CD4-positive, alpha-beta T cell treated with Interleukin-10 for 1 hour (primary cell): ENCODE measurements around the gene TEX264.
A peak's percentile ranks its signal among the peaks of the same experiment; 100 is the strongest.
"Not testable (repeated sequence)": the region's sequence is repeated elsewhere in the genome, so short reads cannot be mapped to it uniquely, and the experiment has no call there.

Source experiments
- DNase-seq: peaks from one replicate; pipeline ENCODE4 v3.0.0-alpha.2; 2020

Gene TEX264, protein sequence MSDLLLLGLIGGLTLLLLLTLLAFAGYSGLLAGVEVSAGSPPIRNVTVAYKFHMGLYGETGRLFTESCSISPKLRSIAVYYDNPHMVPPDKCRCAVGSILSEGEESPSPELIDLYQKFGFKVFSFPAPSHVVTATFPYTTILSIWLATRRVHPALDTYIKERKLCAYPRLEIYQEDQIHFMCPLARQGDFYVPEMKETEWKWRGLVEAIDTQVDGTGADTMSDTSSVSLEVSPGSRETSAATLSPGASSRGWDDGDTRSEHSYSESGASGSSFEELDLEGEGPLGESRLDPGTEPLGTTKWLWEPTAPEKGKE

GRCh38 chr3:51670823-51671733, at the start of gene TEX264:
TEX264 (plus strand) TSS chr3:51671252; CDS start chr3:51674305, 3,053 bp downstream.
- DNase-seq = peak; percentile 95

DNA sequence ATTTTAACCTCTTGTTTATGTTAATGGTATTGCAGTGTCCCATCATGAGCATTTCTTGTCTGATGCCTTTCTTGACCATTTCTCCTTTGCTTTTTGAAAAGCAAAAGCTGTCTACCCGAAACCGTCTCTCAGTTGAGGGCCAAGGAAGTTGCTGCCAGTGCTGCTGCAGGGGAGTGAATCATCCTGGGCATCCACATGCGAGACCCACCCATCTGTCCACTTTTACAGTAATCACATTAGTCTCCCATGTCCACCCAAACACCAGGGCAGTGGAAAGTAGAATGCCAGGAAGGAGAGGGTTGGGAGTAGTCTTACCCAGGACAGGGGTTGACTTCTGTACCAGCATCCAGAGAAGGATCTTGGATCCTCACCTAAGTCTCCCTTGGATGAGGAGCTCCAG, 48.6 kb upstream of the TEX264 start:
- no peak for DNase-seq

DNA sequence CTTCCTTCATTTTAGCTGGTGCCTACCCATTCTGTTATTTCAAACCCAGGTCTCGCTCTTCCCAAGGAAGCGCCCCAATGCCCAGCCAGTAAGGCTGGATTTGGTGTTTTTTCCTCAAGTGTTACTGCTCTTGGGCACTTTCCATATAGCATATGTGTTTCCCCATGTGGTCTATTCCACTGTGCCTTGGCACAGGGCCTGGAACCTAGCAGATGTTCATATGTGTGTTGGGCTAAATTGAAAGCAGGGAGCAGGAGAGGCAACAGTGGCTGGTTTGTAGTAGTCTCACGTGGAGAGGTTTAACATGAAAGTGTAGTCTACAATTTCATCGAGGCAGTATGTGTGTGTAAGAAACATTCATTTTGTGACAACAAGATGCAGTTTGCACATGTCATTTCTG, 48.2 kb upstream of the TEX264 start:
- no peak for DNase-seq

GRCh38 chr3:51630513-51630912, 40.5 kb upstream of the TEX264 start:
- no peak for DNase-seq

DNA sequence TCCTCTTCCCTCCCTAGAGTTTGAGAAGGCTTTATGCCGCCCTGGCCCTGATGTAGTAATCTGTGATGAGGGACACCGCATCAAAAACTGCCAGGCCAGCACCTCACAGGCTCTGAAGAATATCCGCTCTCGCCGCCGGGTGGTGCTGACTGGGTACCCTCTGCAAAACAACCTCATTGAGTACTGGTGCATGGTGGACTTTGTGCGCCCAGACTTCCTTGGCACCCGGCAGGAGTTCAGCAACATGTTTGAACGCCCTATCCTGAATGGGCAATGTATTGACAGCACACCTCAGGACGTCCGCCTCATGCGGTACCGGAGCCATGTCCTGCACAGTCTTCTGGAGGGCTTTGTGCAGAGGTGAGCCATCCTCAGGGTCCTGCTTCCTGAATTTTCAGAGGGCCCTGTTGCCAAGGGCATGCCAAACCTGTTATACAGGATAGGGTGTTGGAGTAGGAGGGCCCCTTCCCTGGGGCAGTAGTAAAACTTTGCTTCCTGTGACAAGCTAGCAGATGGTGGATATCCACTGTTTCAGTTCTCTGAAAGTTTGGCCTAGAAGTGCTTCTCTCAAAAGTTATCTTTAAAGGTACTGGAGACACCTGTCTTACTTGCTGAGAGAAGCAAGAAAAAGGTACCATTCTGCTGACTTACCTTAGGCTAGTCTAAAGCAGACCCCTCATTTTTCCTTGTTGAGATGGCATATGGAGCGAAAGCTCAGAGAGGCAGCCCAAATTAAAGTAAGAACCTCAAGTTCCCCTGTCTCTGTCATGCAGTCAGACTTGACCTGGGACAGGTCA, 33.7 kb upstream of the TEX264 start:
- DNase-seq = no peak

DNA sequence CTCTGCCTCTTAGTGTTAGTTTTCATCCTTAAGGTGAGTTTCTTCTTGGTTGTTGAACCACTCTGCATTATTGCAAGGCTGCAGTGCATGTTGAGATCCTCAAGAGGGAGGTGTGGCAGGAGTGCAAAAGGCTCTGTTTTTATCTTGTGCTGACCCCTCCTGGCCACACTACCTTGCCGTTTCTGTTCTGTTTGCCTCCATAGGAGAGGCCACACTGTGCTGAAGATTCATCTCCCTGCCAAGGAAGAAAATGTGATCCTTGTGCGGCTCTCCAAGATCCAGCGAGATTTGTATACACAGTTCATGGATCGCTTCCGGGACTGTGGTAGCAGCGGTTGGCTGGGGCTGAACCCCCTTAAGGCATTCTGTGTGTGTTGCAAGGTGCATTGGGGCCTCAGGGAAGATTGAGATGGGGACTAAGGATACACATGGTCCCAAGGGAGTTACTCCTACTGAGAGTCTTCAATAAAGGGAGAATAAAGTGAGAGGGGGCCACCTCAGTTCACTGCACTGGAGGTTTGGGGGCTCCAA, 33.0 kb upstream of the TEX264 start:
- DNase-seq = peak; percentile 34

GRCh38 chr3:51642462-51642861, 28.6 kb upstream of the TEX264 start:
- peak; percentile 35 for DNase-seq

GRCh38 chr3:51646091-51646490, 25.0 kb upstream of the TEX264 start:
- DNase-seq = no peak

DNA sequence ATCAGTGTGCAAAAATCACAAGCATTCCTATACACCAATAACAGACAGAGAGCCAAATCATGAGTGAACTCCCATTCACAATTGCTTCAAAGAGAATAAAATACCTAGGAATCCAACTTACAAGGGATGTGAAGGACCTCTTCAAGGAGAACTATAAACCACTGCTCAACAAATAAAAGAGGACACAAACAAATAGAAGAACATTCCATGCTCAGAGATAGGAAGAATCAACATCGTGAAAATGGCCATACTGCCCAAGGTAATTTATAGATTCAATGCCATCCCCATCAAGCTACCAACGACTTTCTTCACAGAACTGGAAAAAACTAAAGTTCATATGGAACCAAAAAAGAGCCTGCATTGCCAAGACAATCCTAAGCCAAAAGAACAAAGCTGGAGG, 18.9 kb upstream of the TEX264 start:
- not testable (repeated sequence) for DNase-seq

GRCh38 chr3:51653409-51653808, 17.6 kb upstream of the TEX264 start:
- DNase-seq = not testable (repeated sequence)

- DNase-seq = no peak
These were observed 13.8 kb upstream of the TEX264 start for GRCh38 chr3:51657234-51657633.

GRCh38 chr3:51659942-51660341, 11.1 kb upstream of the TEX264 start:
- no peak for DNase-seq

- DNase-seq = no peak
These were observed 8.6 kb upstream of the TEX264 start for GRCh38 chr3:51662456-51662855.

GRCh38 chr3:51668756-51669155, 2.3 kb upstream of the TEX264 start:
- DNase-seq = no peak

- peak; percentile 85 for DNase-seq
These were observed 1.6 kb upstream of the TEX264 start for GRCh38 chr3:51669241-51670052.

DNA sequence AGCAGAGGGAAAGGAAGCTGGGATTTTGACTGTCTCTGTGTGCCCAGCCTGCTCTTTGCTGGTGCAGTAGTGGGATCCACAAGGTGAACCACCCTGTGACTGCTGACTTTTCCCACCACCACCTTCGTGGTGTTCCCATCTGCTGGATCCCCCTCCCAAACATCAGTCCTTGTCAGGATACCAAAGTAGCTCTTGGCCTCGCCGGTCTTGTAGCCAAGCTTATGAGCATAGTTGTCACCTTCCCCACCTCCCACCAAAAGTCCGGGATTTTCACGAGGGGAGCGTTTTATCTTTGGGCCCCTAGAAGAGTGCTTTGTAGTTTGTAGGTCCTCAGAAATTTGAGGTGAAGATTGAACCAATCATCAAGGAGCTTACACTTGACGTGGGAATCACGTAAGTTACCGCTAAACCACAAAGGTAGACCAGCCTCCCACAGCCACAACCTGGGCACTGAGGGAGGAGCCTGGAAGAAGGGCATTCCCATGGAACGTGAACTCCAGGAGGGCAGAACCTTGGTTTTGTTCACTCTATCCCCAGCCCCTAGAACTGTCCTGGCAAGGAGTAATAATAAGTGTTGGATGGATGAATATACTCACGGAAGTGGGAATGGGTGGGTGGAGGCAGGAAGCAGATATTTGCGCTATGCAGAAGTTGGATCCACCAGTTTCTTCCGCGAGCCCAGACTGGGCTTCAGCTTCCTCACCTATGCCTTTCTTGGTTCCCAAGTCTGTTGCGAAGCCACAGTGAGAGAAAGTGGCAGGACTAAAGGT, 814 bp upstream of the TEX264 start:
- peak; percentile 66 for DNase-seq

- DNase-seq = peak; percentile 59
These were observed 853 bp downstream of the TEX264 start for GRCh38 chr3:51671734-51672475.

DNA sequence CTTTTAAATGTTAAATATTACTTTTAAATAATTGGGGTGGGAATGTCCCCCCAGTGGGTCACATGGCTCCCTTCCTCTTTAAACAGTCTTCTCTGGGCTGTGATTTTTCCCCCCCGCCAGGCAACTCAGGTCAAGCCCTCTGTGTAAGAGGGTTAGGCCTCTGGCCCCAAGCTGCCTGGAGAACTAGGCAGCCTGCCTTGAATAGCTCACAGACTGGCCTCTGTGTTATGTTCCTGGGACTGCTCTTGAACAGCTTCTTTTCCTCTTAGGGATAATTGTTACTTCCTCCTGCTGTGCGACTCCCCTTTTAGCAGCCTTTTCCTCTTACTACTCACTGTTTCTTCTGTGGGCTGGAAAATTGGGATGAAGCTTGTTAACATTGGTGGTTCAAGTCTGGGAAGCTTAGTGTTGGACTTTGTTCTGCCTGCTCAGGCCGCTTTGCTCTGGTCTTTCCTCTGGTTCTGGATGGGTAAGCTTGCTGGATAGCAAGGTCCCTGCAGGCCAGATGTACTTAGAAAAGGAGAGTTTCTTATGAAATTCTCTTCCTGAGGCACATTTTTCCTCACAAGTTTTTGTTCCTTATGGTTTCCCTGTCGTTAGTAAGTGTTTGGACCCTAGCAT, 2.2 kb downstream of the TEX264 start:
- no peak for DNase-seq

GRCh38 chr3:51673802-51674654, 3.0 kb downstream of the TEX264 start:
- DNase-seq = no peak
